Uterus (tissue), 2 donors: ENCODE data around the gene CSAG3.
"Not testable (repeated sequence)": the region's sequence is repeated elsewhere in the genome, so short reads cannot be mapped to it uniquely, and the experiment has no call there.

ENCODE experiments used
- POLR2A ChIP-seq, 2 donors: fragments of 450-650 bp; IDR thresholded peaks; one replicate each; pipeline ENCODE4 v1.6.1; 2016; ENCODE audit warnings: antibody characterized with exemption in 2 of 2, mild to moderate bottlenecking in 1 of 2, moderate library complexity in 1 of 2
- TF ChIP-seq, protein P1 (sequence below), 4 experiments: fragments of 200-600 bp in 2 of 4; fragments of 450-650 bp in 2 of 4; sonication (generic) in 2 of 4; IDR thresholded peaks; one replicate each; pipeline ENCODE4 v1.5.1; 2016 to 2019; ENCODE audit warnings: antibody characterized with exemption in 4 of 4, mild to moderate bottlenecking in 2 of 4, moderate library complexity in 1 of 4

DNA sequence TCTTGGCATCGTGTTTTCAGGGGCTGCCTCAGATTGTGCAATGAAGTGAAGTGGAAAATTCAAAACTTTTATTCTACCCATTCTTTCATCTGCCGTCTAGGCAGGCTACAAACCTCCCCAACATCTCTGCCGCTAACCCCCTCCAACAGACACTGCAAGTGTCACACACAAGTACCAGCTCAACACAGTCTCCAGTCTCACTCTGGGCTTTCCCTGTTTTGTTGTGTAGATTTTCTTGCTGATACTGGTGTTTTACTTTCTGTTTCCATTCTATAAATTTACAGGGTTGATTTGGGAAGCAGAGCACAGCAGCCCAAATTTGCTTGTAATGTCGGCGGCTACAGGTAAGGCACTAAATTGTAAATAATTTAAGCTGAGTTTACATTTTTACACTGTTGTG, 4.1 kb upstream of the CSAG3 start:
- TF ChIP-seq, protein P1, sequence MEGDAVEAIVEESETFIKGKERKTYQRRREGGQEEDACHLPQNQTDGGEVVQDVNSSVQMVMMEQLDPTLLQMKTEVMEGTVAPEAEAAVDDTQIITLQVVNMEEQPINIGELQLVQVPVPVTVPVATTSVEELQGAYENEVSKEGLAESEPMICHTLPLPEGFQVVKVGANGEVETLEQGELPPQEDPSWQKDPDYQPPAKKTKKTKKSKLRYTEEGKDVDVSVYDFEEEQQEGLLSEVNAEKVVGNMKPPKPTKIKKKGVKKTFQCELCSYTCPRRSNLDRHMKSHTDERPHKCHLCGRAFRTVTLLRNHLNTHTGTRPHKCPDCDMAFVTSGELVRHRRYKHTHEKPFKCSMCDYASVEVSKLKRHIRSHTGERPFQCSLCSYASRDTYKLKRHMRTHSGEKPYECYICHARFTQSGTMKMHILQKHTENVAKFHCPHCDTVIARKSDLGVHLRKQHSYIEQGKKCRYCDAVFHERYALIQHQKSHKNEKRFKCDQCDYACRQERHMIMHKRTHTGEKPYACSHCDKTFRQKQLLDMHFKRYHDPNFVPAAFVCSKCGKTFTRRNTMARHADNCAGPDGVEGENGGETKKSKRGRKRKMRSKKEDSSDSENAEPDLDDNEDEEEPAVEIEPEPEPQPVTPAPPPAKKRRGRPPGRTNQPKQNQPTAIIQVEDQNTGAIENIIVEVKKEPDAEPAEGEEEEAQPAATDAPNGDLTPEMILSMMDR (IDR thresholded peaks at IDR 0.05): not testable (repeated sequence)
- TF ChIP-seq POLR2A (IDR thresholded peaks at IDR 0.05): not testable (repeated sequence)
